Measurements from ENCODE around the gene BPIFB1.

DNA sequence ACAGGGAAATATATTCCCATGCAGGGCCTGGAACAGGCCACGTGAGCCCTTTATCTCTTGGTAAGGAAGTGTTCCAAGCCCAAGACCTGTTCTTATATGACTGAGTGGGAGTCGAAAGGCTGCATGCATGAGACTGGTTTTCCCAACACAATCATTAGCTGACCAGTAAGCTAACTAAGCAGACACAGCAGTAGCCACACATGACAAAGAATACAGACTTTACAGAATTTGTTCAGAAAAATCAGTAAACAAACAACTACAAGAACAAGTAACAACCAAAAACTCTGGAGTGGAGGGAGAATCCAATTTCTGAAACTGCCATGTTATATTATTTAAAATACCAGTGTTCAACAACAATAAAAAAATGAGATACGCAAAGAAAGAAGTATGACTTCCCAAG, 30.6 kb upstream of the BPIFB1 start:
- TF ChIP-seq EZH2 (IDR thresholded peaks at IDR 0.05; ENCODE audit: insufficient read depth, poor library complexity, severe bottlenecking) (no peak), EZH2phosphoT487 (IDR thresholded peaks at IDR 0.05; ENCODE audit: insufficient read depth, low read depth) (no peak)
